Measurements from ENCODE around the gene TSLP.

The TSLP gene

DNA sequence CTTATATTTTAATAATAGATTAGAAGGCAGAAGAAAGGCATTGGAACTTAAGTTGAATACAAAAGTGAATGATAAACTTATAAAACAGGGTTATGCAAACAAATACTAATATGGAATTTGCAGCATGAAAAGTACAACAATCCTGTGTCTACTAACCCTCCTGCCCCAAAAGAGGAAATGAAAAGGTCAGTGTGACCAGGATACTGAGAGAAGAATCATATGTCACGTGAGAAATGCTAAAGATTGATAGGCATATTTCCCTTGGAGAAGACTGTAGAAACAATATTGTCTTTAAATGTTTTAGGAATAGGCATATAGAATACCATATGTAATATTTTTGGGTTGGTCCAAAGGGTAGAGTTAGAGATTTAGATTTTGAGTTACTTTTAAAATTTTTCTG lies 24.5 kb downstream of the TSLP start:
- DNase-seq (ENCODE audit: low read depth), result no peak

- no peak for DNase-seq (ENCODE audit: low read depth)
These were observed 27.7 kb downstream of the TSLP start for GRCh38 chr5:111099058-111099778.

GRCh38 chr5:111106320-111106948 lies 34.9 kb downstream of the TSLP start:
- DNase-seq (ENCODE audit: low read depth), result no peak

- no peak for DNase-seq (ENCODE audit: low read depth)
These were observed 35.9 kb downstream of the TSLP start for GRCh38 chr5:111107371-111107770.

- no peak for DNase-seq (ENCODE audit: low read depth)
These were observed 40.4 kb downstream of the TSLP start for GRCh38 chr5:111111956-111112355.

DNA sequence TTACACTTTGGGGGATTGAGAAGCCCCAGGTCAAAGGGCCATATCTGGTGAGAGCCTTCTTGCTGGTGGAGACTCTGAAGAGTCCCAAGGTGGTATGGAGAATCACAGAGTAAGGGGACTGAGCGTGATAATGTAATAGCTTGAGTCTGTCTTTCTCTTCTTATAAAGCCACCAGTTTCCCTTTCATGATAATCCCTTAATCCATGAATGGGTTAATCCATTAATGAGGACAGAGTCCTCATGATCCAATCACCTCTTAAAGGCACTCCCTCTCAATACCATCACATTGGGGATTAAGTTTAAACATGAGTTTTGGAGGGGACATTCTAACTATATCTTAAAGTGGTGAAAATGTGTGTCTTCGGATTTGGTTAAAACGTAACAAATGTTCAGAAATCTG lies 42.2 kb downstream of the TSLP start:
- no peak for DNase-seq (ENCODE audit: low read depth)

- DNase-seq (ENCODE audit: low read depth), result no peak
These were observed 43.7 kb downstream of the TSLP start for GRCh38 chr5:111115229-111115628.

DNA sequence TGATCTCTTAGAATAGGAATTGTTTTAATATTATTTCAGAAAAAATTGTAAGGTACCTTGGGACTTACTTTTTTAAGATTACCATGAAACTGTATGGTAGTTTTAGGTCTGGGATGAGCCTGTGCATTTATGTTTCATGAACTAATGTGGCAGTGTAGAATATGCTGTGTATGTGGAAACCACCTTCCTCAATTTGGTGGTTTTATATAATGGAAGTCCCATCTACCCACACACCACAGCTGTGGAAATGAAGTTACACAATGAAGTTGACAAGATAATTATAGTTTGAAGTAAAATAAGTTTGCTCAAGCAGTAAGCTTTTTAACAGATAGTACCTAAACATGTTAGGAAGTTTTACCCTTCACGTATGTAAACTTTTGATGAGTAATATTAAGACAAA lies 45.0 kb downstream of the TSLP start:
- no peak for DNase-seq (ENCODE audit: low read depth)

DNA sequence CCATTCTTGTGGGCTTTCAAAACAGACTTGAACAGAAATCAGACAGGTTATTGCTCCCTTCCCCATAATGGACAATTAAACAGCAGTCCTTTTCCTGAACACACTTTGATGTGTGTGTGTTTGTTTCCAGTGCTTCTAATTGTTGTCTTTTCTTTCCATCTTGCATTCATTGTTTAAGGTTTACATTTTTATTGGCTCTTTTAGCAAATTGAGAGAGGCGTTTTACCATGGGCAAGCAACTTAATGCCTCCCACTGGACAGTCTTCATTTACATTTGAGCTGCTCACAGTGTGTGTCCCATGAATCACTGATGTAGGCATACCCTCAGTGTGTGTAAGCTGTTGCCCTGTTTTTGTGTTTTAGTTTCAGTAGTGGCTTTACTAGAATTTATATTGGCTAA lies 45.6 kb downstream of the TSLP start:
- DNase-seq (ENCODE audit: low read depth), result no peak

GRCh38 chr5:111119221-111119620 lies 47.7 kb downstream of the TSLP start:
- no peak for DNase-seq (ENCODE audit: low read depth)

DNA sequence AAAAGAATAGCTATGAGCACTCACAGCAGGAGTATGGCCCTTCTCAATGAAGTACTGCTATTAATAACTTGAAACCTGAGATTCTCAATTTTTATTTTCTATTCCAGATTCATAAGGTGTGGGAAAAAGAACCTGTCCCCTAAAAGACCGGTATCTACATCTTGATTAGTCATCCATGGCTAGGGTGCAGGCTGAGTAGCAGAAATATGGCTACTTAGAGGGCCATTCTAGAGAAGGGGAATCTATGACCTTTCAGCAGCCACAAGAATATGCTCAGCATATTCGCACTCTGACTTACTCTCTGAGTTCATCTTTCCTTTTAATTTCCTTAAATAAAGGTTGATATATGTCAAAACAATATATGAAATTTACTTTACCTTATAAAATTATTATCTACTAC lies 48.3 kb downstream of the TSLP start:
- no peak for DNase-seq (ENCODE audit: low read depth)

DNA sequence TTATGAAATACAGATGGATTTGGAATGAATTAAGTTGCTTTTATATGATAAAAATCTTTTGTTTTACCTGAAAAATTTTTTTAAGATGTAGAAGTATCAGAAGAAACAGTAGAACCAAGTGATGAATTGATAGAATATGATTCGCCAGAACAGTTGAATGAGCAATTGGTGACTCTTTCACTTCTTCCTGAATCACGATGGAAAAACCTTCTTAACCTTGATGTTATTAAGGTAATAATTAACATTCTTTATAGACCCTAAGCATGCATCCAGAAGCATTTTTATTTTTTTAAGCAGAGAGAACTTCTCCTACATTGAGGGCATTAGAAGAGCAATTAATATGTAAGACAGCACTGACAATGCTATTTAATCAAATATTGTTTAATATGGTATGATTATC lies 49.4 kb downstream of the TSLP start:
- DNase-seq (ENCODE audit: low read depth), result no peak

GRCh38 chr5:111121926-111122325 lies 50.4 kb downstream of the TSLP start:
- DNase-seq (ENCODE audit: low read depth), result no peak

- DNase-seq (ENCODE audit: low read depth), result no peak
These were observed 50.9 kb downstream of the TSLP start for GRCh38 chr5:111122398-111122797.

- no peak for DNase-seq (ENCODE audit: low read depth)
These were observed 53.3 kb downstream of the TSLP start for GRCh38 chr5:111124793-111125192.

GRCh38 chr5:111126896-111127295 lies 55.4 kb downstream of the TSLP start:
- no peak for DNase-seq (ENCODE audit: low read depth)

Measured in fibroblast of the conjunctiva (primary cell).